ENCODE results near the gene DMD.

DNA sequence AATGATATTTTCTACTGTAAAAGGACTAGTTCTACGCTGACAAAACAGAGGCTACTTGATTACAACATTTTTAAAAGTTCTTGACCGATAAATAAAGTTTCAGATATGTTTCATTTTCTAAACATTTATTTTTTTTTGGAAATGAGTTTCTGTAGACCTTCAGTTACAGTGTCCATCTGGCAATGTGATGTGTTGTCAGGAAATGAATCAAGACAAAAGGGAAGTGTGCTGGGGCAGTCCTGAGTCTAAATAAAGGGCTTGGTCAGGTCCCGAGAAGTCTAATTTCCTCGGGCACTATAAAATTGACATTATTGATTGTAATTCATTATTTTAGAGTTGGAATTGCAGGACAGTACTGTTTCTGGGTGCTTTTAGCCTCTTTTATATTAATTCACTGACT, 2082.5 kb downstream of the DMD start:
- no peak for TF ChIP-seq POLR2A (IDR thresholded peaks at IDR 0.05; ENCODE audit: low read length)
- TF ChIP-seq, protein P1, sequence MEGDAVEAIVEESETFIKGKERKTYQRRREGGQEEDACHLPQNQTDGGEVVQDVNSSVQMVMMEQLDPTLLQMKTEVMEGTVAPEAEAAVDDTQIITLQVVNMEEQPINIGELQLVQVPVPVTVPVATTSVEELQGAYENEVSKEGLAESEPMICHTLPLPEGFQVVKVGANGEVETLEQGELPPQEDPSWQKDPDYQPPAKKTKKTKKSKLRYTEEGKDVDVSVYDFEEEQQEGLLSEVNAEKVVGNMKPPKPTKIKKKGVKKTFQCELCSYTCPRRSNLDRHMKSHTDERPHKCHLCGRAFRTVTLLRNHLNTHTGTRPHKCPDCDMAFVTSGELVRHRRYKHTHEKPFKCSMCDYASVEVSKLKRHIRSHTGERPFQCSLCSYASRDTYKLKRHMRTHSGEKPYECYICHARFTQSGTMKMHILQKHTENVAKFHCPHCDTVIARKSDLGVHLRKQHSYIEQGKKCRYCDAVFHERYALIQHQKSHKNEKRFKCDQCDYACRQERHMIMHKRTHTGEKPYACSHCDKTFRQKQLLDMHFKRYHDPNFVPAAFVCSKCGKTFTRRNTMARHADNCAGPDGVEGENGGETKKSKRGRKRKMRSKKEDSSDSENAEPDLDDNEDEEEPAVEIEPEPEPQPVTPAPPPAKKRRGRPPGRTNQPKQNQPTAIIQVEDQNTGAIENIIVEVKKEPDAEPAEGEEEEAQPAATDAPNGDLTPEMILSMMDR (IDR thresholded peaks at IDR 0.05): no peak

Measured in A549 (cell line).